ENCODE measurements around the gene HERC2.
"Not testable (repeated sequence)": the region's sequence is repeated elsewhere in the genome, so short reads cannot be mapped to it uniquely, and the experiment has no call there.

HERC2 gene

GRCh38 chr15:28289694-28290463 lies 32.1 kb downstream of the HERC2 start:
- no peak overlapping the region for H3K4me3 ChIP-seq (ENCODE audit: low read depth, low read length)
- TF ChIP-seq CTCF (IDR thresholded peaks at IDR 0.05; ENCODE audit: low read depth, low read length) = no peak
- in situ Hi-C loops (cut with HindIII; ENCODE audit: low sequenced_read_pairs) = no loop called here
- DNase-seq (ENCODE audit: low read depth, low spot score) = no peak

GRCh38 chr15:28288830-28289693 lies 32.9 kb downstream of the HERC2 start:
- in situ Hi-C loops (cut with HindIII; ENCODE audit: low sequenced_read_pairs); DNase-seq (ENCODE audit: low read depth, low spot score); H3K4me3 ChIP-seq (ENCODE audit: low read depth, low read length): not testable (repeated sequence)

GRCh38 chr15:28286659-28287058 lies 35.3 kb downstream of the HERC2 start:
- in situ Hi-C loops (cut with HindIII; ENCODE audit: low sequenced_read_pairs); DNase-seq (ENCODE audit: low read depth, low spot score); H3K4me3 ChIP-seq (ENCODE audit: low read depth, low read length): not testable (repeated sequence)

- DNase-seq (ENCODE audit: low read depth, low spot score) = no peak
- in situ Hi-C loops (cut with HindIII; ENCODE audit: low sequenced_read_pairs) = no loop called here
- TF ChIP-seq CTCF (IDR thresholded peaks at IDR 0.05; ENCODE audit: low read depth, low read length) = no peak
- H3K4me3 ChIP-seq (ENCODE audit: low read depth, low read length) = no peak overlapping the region
Observed at GRCh38 chr15:28286031-28286430, 35.9 kb downstream of the HERC2 start.

GRCh38 chr15:28281876-28282275 lies 40.1 kb downstream of the HERC2 start:
- no peak for TF ChIP-seq CTCF (IDR thresholded peaks at IDR 0.05; ENCODE audit: low read depth, low read length)
- H3K4me3 ChIP-seq (ENCODE audit: low read depth, low read length) = no peak overlapping the region
- DNase-seq (ENCODE audit: low read depth, low spot score) = no peak
- in situ Hi-C loops (cut with HindIII; ENCODE audit: low sequenced_read_pairs) = no loop called here

GRCh38 chr15:28274635-28275034 lies 47.3 kb downstream of the HERC2 start:
- no peak for TF ChIP-seq CTCF (IDR thresholded peaks at IDR 0.05; ENCODE audit: low read depth, low read length)
- in situ Hi-C loops (cut with HindIII; ENCODE audit: low sequenced_read_pairs) = no loop called here
- no peak for DNase-seq (ENCODE audit: low read depth, low spot score)
- no peak overlapping the region for H3K4me3 ChIP-seq (ENCODE audit: low read depth, low read length)

- DNase-seq (ENCODE audit: low read depth, low spot score) = no peak
- H3K4me3 ChIP-seq (ENCODE audit: low read depth, low read length) = no peak overlapping the region
- in situ Hi-C loops (cut with HindIII; ENCODE audit: low sequenced_read_pairs) = no loop called here
- no peak for TF ChIP-seq CTCF (IDR thresholded peaks at IDR 0.05; ENCODE audit: low read depth, low read length)
Observed at GRCh38 chr15:28273873-28274610, 47.9 kb downstream of the HERC2 start.

All from astrocyte of the spinal cord (primary cell).